Measurements from ENCODE around the gene TMEM203.

- TF ChIP-seq CTCF (IDR thresholded peaks at IDR 0.05; ENCODE audit: insufficient read depth, low read length): no peak
- no peak for TF ChIP-seq SPI1 (IDR thresholded peaks at IDR 0.05; ENCODE audit: borderline replicate concordance, low read depth)
- no peak for TF ChIP-seq REST (IDR thresholded peaks at IDR 0.05; ENCODE audit: insufficient replicate concordance, low read depth)
- no peak for TF ChIP-seq POLR2AphosphoS5 (IDR thresholded peaks at IDR 0.05; ENCODE audit: low read depth)
These were observed 42.7 kb downstream of the TMEM203 start for GRCh38 chr9:137162505-137163364.

Measured in HL-60 (cell line).